ENCODE results near the gene EXO1. TPM values are rescaled to one million over a fixed set of nuclear protein-coding genes. Genes with fewer than 3 reads are reported as not detected.

The EXO1 gene
- total RNA-seq, 2 donors from 2014 or later, result 0.16 TPM; not detected in 1

- Histone ChIP-seq H3K4me3 (no peak overlapping the region), H3K36me3 (no peaks in the 10 kb centered on the region), H3K4me1 (no peaks in the 10 kb centered on the region), H3K9me3 (no peaks in the 10 kb centered on the region), H3K27ac (no peak overlapping the region), H3K27me3 (no peaks in the 10 kb centered on the region)
- DNase-seq (ENCODE audit: low spot score), result no peak
- TF ChIP-seq CTCF (IDR thresholded peaks at IDR 0.05), result no peak
Measured at GRCh38 chr1:241916196-241916595, 68.2 kb downstream of the EXO1 start.

GRCh38 chr1:241917487-241917886 is 69.5 kb downstream of the EXO1 start:
- H3K27ac ChIP-seq, result no peak overlapping the region
- no peak for TF ChIP-seq CTCF (IDR thresholded peaks at IDR 0.05)
- H3K9me3 ChIP-seq, result no peaks in the 10 kb centered on the region
- H3K4me1 ChIP-seq, result no peaks in the 10 kb centered on the region
- H3K4me3 ChIP-seq, result no peak overlapping the region
- no peak for DNase-seq (ENCODE audit: low spot score)
- no peaks in the 10 kb centered on the region for H3K36me3 ChIP-seq
- no peaks in the 10 kb centered on the region for H3K27me3 ChIP-seq

GRCh38 chr1:241918879-241919278 is 70.9 kb downstream of the EXO1 start:
- DNase-seq (ENCODE audit: low spot score), result no peak
- Histone ChIP-seq H3K4me1 (no peaks in the 10 kb centered on the region), H3K27ac (no peak overlapping the region), H3K36me3 (no peaks in the 10 kb centered on the region), H3K27me3 (no peaks in the 10 kb centered on the region), H3K9me3 (no peaks in the 10 kb centered on the region), H3K4me3 (no peak overlapping the region)
- no peak for TF ChIP-seq CTCF (IDR thresholded peaks at IDR 0.05)

GRCh38 chr1:241924080-241924808 is 76.2 kb downstream of the EXO1 start:
- no peak overlapping the region for H3K27ac ChIP-seq
- H3K27me3 ChIP-seq, result no peaks in the 10 kb centered on the region
- H3K9me3 ChIP-seq, result no peaks in the 10 kb centered on the region
- DNase-seq (ENCODE audit: low spot score), result no peak
- H3K4me1 ChIP-seq, result no peaks in the 10 kb centered on the region
- H3K4me3 ChIP-seq, result no peak overlapping the region
- no peaks in the 10 kb centered on the region for H3K36me3 ChIP-seq
- no peak for TF ChIP-seq CTCF (IDR thresholded peaks at IDR 0.05)

GRCh38 chr1:241926141-241926540 is 78.1 kb downstream of the EXO1 start:
- DNase-seq (ENCODE audit: low spot score), result no peak
- Histone ChIP-seq H3K27ac (no peak overlapping the region), H3K36me3 (no peaks in the 10 kb centered on the region), H3K4me3 (no peak overlapping the region), H3K4me1 (no peaks in the 10 kb centered on the region), H3K27me3 (no peaks in the 10 kb centered on the region), H3K9me3 (no peaks in the 10 kb centered on the region)
- TF ChIP-seq CTCF (IDR thresholded peaks at IDR 0.05), result no peak

- H3K4me3 ChIP-seq, result no peak overlapping the region
- H3K36me3 ChIP-seq, result no peaks in the 10 kb centered on the region
- no peak for TF ChIP-seq CTCF (IDR thresholded peaks at IDR 0.05)
- no peak for DNase-seq (ENCODE audit: low spot score)
- no peaks in the 10 kb centered on the region for H3K4me1 ChIP-seq
- no peaks in the 10 kb centered on the region for H3K9me3 ChIP-seq
- no peak overlapping the region for H3K27ac ChIP-seq
- no peaks in the 10 kb centered on the region for H3K27me3 ChIP-seq
Measured at GRCh38 chr1:241927321-241927720, 79.3 kb downstream of the EXO1 start.

Data from right atrium auricular region (tissue), 2 donors.